ENCODE results near the gene RCBTB1.

Gene RCBTB1

GRCh38 chr13:49585220-49586157 lies at the start of gene RCBTB1:
Gene RCBTB1, minus strand, starts transcription at chr13:49585558. Its CDS starts 18,279 bp downstream, at chr13:49567279.
- Histone ChIP-seq H3K27ac (ENCODE audit: low read depth, low read length) (peak within 1 kb of the TSS; percentile 95), H3K9me3 (ENCODE audit: control insufficient read depth, insufficient read depth, low read length) (no peaks in the 10 kb centered on the region), H3K36me3 (ENCODE audit: control insufficient read depth, insufficient read depth, low read length) (no peaks in the 10 kb centered on the region; the same call in 1 of the 2 replicates), H3K4me1 (ENCODE audit: control insufficient read depth, insufficient read depth, low read length) (peaks cover 3% of the 10 kb centered on the region; the same call in 1 of the 2 replicates), H3K27me3 (ENCODE audit: control insufficient read depth, insufficient read depth, low read length) (peaks cover 6% of the 10 kb centered on the region; the same call in 1 of the 2 replicates), H3K9ac (ENCODE audit: low read depth, low read length) (peak within 1 kb of the TSS; percentile 91), H3K4me3 (ENCODE audit: low read depth, low read length) (peak within 1 kb of the TSS; percentile 69)

- Histone ChIP-seq H3K27ac (ENCODE audit: low read depth, low read length) (no peak overlapping the region), H3K9ac (ENCODE audit: low read depth, low read length) (no peak overlapping the region), H3K4me1 (ENCODE audit: control insufficient read depth, insufficient read depth, low read length) (peaks cover 17% of the 10 kb centered on the region), H3K4me3 (ENCODE audit: low read depth, low read length) (no peak overlapping the region), H3K27me3 (ENCODE audit: control insufficient read depth, insufficient read depth, low read length) (no peaks in the 10 kb centered on the region), H3K9me3 (ENCODE audit: control insufficient read depth, insufficient read depth, low read length) (no peaks in the 10 kb centered on the region), H3K36me3 (ENCODE audit: control insufficient read depth, insufficient read depth, low read length) (no peaks in the 10 kb centered on the region)
Measured at GRCh38 chr13:49633710-49634109, 48.4 kb upstream of the RCBTB1 start.

GRCh38 chr13:49632156-49632555 lies 46.8 kb upstream of the RCBTB1 start:
- Histone ChIP-seq H3K36me3 (ENCODE audit: control insufficient read depth, insufficient read depth, low read length) (no peaks in the 10 kb centered on the region), H3K4me1 (ENCODE audit: control insufficient read depth, insufficient read depth, low read length) (peaks cover 17% of the 10 kb centered on the region)

GRCh38 chr13:49630580-49630979 lies 45.2 kb upstream of the RCBTB1 start:
- no peaks in the 10 kb centered on the region for H3K9me3 ChIP-seq (ENCODE audit: control insufficient read depth, insufficient read depth, low read length)
- H3K9ac ChIP-seq (ENCODE audit: low read depth, low read length): no peak overlapping the region
- H3K4me1 ChIP-seq (ENCODE audit: control insufficient read depth, insufficient read depth, low read length): peaks cover 8% of the 10 kb centered on the region
- H3K4me3 ChIP-seq (ENCODE audit: low read depth, low read length): no peak overlapping the region
- H3K36me3 ChIP-seq (ENCODE audit: control insufficient read depth, insufficient read depth, low read length): no peaks in the 10 kb centered on the region
- H3K27me3 ChIP-seq (ENCODE audit: control insufficient read depth, insufficient read depth, low read length): no peaks in the 10 kb centered on the region
- H3K27ac ChIP-seq (ENCODE audit: low read depth, low read length): no peak overlapping the region

More at GRCh38 chr13:49632156-49632555, 46.8 kb upstream of the RCBTB1 start:
- H3K9ac ChIP-seq (ENCODE audit: low read depth, low read length): no peak overlapping the region
- no peaks in the 10 kb centered on the region for H3K27me3 ChIP-seq (ENCODE audit: control insufficient read depth, insufficient read depth, low read length)
- no peak overlapping the region for H3K4me3 ChIP-seq (ENCODE audit: low read depth, low read length)
- no peak overlapping the region for H3K27ac ChIP-seq (ENCODE audit: low read depth, low read length)
- no peaks in the 10 kb centered on the region for H3K9me3 ChIP-seq (ENCODE audit: control insufficient read depth, insufficient read depth, low read length)

GRCh38 chr13:49629947-49630346 lies 44.6 kb upstream of the RCBTB1 start:
- Histone ChIP-seq H3K4me3 (ENCODE audit: low read depth, low read length) (no peak overlapping the region), H3K27me3 (ENCODE audit: control insufficient read depth, insufficient read depth, low read length) (no peaks in the 10 kb centered on the region), H3K4me1 (ENCODE audit: control insufficient read depth, insufficient read depth, low read length) (peaks cover 3% of the 10 kb centered on the region), H3K27ac (ENCODE audit: low read depth, low read length) (no peak overlapping the region), H3K9me3 (ENCODE audit: control insufficient read depth, insufficient read depth, low read length) (no peaks in the 10 kb centered on the region), H3K36me3 (ENCODE audit: control insufficient read depth, insufficient read depth, low read length) (no peaks in the 10 kb centered on the region), H3K9ac (ENCODE audit: low read depth, low read length) (no peak overlapping the region)

- H3K9ac ChIP-seq (ENCODE audit: low read depth, low read length): no peak overlapping the region
- no peaks in the 10 kb centered on the region for H3K36me3 ChIP-seq (ENCODE audit: control insufficient read depth, insufficient read depth, low read length)
- H3K4me3 ChIP-seq (ENCODE audit: low read depth, low read length): no peak overlapping the region
- H3K27me3 ChIP-seq (ENCODE audit: control insufficient read depth, insufficient read depth, low read length): no peaks in the 10 kb centered on the region
- H3K27ac ChIP-seq (ENCODE audit: low read depth, low read length): no peak overlapping the region
- H3K9me3 ChIP-seq (ENCODE audit: control insufficient read depth, insufficient read depth, low read length): no peaks in the 10 kb centered on the region
- no peaks in the 10 kb centered on the region; the same call in 1 of the 2 replicates for H3K4me1 ChIP-seq (ENCODE audit: control insufficient read depth, insufficient read depth, low read length)
Measured at GRCh38 chr13:49629196-49629938, 44.0 kb upstream of the RCBTB1 start.

- no peaks in the 10 kb centered on the region for H3K27me3 ChIP-seq (ENCODE audit: control insufficient read depth, insufficient read depth, low read length)
- H3K4me3 ChIP-seq (ENCODE audit: low read depth, low read length): peak within 1 kb of the TSS; percentile 52
- H3K9ac ChIP-seq (ENCODE audit: low read depth, low read length): no peak within 1 kb of the TSS
- H3K9me3 ChIP-seq (ENCODE audit: control insufficient read depth, insufficient read depth, low read length): no peaks in the 10 kb centered on the region
- peak within 1 kb of the TSS; percentile 44 for H3K27ac ChIP-seq (ENCODE audit: low read depth, low read length)
- no peaks in the 10 kb centered on the region for H3K36me3 ChIP-seq (ENCODE audit: control insufficient read depth, insufficient read depth, low read length)
- H3K4me1 ChIP-seq (ENCODE audit: control insufficient read depth, insufficient read depth, low read length): no peaks in the 10 kb centered on the region; the same call in 1 of the 2 replicates
Measured at GRCh38 chr13:49627831-49628652, 42.7 kb upstream of the RCBTB1 start, which contains the start of gene ARL11. Gene ARL11, plus strand, starts transcription at chr13:49628507. Its CDS starts 1,941 bp downstream, at chr13:49630448.

GRCh38 chr13:49625392-49626079 lies 40.2 kb upstream of the RCBTB1 start:
- H3K9me3 ChIP-seq (ENCODE audit: control insufficient read depth, insufficient read depth, low read length): no peaks in the 10 kb centered on the region
- H3K36me3 ChIP-seq (ENCODE audit: control insufficient read depth, insufficient read depth, low read length): no peaks in the 10 kb centered on the region
- no peaks in the 10 kb centered on the region; the same call in 1 of the 2 replicates for H3K4me1 ChIP-seq (ENCODE audit: control insufficient read depth, insufficient read depth, low read length)
- no peaks in the 10 kb centered on the region for H3K27me3 ChIP-seq (ENCODE audit: control insufficient read depth, insufficient read depth, low read length)
- no peak overlapping the region for H3K4me3 ChIP-seq (ENCODE audit: low read depth, low read length)
- H3K27ac ChIP-seq (ENCODE audit: low read depth, low read length): no peak overlapping the region
- H3K9ac ChIP-seq (ENCODE audit: low read depth, low read length): no peak overlapping the region

- Histone ChIP-seq H3K4me3 (ENCODE audit: low read depth, low read length) (no peak overlapping the region), H3K4me1 (ENCODE audit: control insufficient read depth, insufficient read depth, low read length) (no peaks in the 10 kb centered on the region; the same call in 1 of the 2 replicates), H3K27me3 (ENCODE audit: control insufficient read depth, insufficient read depth, low read length) (no peaks in the 10 kb centered on the region), H3K9ac (ENCODE audit: low read depth, low read length) (no peak overlapping the region), H3K36me3 (ENCODE audit: control insufficient read depth, insufficient read depth, low read length) (no peaks in the 10 kb centered on the region), H3K9me3 (ENCODE audit: control insufficient read depth, insufficient read depth, low read length) (no peaks in the 10 kb centered on the region), H3K27ac (ENCODE audit: low read depth, low read length) (no peak overlapping the region)
Measured at GRCh38 chr13:49624229-49624628, 38.9 kb upstream of the RCBTB1 start.

All from HUES48 (cell line).